SH-SY5Y (cell line): ENCODE results near the gene PLAAT3.

Experiments used
- GATA2 ChIP-seq: IDR thresholded peaks from 2 replicates; pipeline ENCODE4 v1.6.1; 2011; ENCODE audit warnings: mild to moderate bottlenecking, low read depth, low read length
- GATA3 ChIP-seq: IDR thresholded peaks from 2 replicates; pipeline ENCODE4 v1.6.1; 2011; ENCODE audit warnings: low read depth, mild to moderate bottlenecking, low read length, moderate library complexity

GRCh38 chr11:63532117-63532516, 82.1 kb downstream of the PLAAT3 start:
- TF ChIP-seq GATA2 (no peak), GATA3 (no peak)
